Stimulated activated CD4-positive, alpha-beta T cell treated with anti-CD3 and anti-CD28 coated beads, Interleukin-4, amount 100 ng/mL, for 24 hours (primary cell): Measurements from ENCODE around the gene CLIC1.

Experiments
- DNase-seq: peaks from one replicate; pipeline ENCODE4 v3.0.0-alpha.2; 2020

Gene CLIC1

DNA sequence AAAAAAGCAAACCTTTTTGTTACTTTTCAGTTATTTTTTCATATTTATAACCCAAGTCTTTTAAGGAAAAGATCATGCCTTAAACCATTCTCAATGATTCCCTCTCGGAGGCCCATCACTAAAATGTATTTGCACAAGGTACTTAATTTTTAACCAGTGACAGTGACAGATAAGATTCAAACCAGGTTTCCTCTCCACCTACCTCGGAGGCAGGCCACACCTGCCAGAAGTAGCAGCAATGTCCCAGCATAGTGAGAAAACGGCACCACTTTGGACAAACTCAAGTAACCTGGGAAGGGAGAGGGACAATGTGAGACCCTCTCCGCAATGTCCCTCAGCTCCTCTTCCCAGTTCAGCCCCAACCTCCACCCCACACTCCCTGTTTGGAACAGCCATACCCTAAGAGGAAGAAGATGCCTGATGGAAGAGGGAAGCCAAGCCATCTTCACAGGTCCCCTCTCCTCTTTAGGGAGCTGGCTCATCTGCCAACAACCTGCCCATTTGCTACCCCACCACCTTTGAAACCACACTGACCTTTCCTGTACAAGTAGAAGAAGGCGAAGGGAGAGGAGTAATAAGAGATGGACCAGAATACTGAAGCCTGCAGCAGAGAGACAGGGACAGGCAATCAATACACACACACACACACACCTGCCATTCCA lies 35.5 kb downstream of the CLIC1 start:
- DNase-seq, result no peak

DNA sequence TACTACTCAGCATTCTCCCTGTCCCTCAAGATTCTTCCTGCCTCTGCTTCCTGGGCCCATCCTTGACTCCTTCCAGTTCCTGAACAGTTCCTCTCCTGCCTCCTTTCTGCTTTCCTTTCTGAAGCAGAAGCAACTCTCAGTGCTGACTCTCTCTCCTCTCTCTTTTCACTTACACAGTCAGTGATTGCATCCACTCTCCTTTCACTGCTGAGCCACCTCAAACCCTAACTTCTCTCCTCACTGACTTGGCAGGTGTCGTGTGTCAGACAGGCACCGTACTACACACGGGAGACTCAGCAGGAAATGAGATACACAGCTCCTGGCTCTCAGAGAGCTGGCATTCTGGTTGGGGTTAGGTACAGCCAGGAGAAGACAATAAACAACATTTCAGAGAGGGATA lies 38.8 kb downstream of the CLIC1 start:
- no peak for DNase-seq

DNA sequence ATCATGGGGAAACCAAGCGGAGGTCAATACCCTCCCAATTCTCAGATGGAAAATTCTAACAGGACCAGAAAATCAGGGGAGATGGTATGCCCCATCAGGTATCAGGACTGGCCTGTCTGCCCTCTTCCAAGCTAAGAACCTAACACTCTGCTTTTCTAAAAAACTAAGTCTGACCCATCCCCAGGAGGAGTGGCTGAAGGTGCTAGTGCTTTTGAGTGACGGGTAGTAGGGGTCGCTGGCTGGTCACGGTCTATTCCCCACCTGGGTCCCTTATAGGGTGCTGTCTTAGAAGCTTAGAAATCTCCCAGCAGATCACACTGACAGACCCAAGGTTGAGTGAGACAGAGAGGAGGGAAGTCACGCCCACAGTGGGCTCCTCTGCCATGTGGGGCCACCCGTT lies 42.8 kb downstream of the CLIC1 start:
- no peak for DNase-seq

DNA sequence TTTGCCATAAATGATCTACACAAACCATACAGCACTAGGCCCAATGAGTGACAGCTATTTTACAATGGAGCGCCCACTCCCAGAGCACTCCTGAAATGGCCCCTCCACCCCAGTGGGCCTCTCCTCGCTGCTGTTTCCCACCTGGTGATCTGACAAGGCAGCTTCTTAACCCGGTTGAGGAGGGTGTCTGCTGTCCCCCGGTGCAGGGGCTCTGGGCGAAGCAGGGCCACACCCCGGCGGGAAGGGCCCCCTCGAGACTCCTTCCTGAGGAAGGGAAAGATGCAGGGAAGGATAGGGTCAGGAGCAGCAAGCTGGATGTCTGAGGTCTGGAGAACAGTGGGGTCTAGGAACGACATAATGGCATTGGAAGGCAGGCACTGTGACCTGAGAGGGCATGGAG lies 43.4 kb downstream of the CLIC1 start:
- no peak for DNase-seq

DNA sequence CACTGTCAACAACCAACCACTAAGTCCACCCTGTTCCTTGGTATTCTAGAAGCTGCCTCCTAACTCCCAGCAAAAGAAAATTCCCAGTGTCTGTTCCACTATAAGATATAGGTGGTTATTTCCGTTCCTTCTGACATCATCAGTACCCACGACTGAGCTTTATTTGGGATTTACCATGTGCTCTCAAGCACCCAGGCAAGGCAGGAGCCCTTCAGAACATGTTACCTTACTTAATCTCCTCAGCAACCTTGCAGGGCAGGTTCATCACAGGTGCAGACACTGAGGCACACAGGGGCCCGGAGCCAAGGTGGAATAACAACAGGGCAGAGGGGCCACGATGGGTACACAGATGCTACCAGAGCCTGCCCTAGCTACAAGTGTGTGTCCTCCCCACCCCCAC lies 44.0 kb downstream of the CLIC1 start:
- no peak for DNase-seq

DNA sequence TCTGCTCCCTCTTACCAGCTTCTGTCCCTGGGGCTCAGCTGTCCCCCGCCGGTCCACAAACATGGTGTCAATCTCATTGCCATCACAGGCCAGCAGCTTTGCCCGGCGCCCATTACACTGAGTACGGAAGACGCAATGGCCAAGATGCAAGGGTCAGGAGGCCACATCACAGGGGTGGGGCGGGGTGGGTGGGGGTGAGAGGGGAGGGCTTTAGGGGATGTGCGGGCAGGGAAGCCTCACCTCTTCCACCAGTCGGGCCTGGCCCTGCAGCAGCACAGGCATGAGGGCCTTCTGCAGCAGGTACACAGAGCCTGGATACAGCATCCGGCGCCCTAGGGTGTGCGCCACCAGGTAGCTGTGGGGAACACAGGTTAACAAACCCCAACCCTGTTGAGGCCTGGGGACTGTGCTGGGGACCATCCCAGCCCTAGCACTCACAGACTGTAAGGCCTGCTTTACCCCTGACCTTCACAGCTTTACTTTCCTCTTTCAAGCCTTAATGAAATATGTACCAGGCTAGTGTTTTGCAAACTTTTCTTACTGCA lies 44.7 kb downstream of the CLIC1 start:
- DNase-seq, result no peak

DNA sequence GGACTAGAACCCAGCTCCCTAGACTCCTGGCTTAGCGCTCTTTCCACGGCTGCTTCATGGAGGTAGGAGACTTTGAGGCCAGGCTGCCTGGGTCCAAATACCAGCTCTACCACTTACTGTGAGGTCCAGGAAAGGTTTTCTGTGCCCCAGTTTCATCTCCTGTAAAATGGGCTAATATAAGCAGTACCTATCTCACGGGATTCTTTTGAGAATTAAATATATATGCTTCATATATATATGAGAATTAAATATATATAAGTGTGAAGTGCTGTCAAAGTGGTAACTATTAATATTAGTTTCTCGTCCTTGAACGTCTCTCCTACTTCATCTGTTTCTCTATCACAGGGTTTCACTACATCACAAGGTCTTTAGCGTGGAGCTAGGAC lies 45.3 kb downstream of the CLIC1 start:
- no peak for DNase-seq

DNA sequence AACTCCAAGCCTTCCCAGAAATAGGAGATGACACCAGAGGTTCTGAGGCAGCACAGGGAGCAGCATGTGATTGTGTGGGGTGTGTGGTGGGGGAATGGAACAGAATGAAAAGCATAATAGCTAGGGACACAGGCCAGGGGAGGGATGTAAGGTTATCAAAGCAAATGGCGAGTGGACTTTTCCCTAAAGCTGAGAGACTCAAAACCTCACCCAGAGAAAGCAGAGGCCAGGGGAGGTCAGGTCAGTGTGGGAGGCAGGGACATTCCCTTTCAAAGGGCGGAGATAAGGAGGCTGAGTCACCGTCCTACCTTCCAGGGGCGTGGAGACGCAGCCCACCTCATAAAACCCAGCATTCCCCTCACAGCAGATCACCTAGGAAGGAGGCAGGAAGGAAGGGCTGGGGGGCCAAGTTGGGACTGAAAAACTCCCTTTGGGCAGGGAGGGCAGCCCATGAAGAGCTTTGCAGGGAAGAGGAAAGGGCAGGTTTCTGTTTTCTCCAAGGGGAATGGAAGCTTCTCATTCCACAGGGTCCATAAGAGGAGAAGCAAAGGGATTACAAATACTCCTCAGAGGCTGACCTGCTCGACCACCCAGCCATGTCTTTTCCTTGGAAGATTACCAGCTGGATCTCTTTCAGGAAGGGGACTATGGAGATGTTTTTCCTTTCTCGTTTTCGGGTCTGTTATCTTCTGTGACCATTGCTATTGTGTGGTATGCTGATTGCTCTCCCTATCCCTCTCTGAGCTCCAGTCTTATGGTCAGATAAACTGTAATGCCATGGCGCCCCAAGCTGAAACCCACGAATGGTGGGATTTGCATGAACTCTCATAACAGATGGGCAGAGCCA lies 45.9 kb downstream of the CLIC1 start:
- no peak for DNase-seq

DNA sequence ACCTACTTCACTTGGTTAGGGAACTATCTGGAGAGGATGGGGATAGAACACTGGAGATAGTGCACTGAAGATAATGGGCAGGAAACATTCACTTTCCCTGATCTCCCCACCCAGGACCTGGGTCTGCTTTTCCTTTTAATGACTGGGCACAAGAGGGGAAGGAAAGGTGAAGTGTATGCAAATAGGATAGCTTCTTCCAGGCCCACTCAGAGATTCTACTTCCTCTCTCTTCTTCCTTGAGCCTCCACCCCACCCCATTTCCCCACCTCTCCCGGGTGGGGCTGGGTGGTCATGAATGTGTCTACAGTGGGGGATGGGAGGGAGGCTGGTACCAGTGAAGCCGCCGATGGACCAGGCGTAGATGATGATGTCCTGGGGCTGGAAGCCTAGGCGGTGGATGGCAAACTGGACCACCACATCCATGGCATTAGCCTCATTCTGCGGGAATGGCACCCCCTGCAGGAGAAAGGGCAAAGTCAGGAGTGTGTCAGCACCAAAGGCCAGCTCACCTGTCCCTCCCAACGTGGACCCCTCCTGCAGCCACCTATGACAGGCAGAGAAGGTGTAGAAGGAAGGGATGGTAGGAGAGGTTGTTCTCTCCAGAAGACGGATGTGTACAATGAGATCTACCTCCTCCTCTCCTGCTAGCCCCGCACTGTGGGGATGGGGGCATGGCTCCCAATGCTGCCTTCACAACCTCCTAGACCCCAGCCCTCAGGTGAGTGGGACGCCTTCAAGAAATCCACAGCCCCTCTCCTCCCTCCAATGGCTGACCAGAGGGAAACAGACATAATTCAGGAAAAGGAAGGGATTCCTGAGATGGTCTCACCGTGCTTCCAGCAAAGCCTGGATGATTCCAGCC lies 46.9 kb downstream of the CLIC1 start:
- DNase-seq, result no peak

DNA sequence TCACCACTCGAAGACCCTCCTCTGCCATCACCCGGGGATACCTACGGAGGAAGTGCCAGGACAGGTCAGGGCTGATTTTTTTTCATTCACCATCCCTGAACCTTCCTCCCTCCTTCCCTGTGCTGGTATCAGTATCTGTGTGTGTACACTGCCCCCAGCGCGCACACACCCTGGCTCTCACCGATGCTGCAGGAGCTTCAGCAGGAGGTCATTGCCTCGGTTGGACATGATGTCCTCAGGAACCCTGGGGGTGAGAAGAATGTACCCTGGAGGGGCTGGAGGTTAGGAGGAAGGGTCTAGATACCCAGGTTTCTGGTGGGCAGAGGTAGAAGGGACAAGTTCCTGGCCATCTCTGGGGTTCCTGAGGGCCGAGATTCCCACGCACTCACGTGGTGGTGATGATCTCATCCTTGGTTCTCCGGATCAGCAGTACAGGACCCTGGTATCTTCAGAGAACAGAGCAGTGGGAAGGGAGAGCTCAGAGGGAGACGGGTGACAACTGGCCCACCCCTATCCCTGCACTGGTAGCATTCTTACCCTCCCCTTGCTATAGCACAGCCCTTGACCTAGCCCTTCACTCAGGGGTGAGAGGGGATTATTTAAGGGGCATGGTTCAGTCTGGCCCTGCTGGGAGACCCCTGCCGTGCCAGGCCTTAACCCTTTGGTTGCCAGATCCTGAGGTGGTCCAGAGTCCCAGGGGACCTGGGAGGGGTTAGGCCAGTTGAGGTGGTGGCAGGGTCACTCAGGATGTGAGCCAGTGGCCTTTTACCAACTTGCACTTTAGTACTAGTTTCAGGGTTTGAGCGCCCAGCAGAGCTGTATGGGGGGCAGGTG lies 48.3 kb downstream of the CLIC1 start:
- no peak for DNase-seq

DNA sequence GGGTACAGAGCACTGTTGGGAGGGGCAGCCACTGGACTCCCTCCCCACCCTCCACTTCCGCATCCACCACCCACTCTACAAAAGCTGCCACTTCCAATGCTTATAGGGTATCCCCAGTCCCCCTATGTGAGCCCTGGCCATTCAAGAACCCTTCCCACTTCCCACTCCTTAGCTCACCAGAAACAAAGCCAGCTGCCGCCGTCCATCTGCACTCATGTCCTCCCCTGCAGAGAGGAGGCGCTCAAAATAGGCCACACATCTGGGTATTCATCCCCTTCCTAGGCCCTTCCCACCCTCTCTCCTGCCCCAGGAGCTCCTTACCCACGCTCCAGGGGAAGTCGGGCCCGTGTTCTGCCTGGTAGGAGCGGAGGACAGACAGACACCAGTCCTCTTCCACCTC lies 49.0 kb downstream of the CLIC1 start:
- DNase-seq, result no peak

DNA sequence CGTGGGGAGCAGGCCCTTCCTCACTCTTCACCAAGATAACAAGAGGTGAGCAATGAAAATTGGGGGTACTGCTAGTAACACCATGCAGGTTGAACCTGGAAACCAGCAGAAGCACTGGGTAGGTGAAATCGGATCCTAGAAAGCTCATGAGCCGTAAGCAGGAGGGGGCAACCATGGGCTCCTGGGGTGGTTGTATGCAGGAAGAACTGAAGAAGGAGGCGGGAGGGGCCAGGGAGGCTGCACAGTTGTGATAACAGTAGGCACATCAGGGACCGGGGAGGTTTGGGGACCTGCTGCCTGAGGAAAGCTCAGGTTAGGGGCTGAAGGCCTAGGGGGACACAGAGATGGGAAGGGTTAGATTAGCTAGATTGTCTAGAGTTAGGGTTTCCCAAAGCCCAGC lies 49.8 kb downstream of the CLIC1 start:
- no peak for DNase-seq

DNA sequence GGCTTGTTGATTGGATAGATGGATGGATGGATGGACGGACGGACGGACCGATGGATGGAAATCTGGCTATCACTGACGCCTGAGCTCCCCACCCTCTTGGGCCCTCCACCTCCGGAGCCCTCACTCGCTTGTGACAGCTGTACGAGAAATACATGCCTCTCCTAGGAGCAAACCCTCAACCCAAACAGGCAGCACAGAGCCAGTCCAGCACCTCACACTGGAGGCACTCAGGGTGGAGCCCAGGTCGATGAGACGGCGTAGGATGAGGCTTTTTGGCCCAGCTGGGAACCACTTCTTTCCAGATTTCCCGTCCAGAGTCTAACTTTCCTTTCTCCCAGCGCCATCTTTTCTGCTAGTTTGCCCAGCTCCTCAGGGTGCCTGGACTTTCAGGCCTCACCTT lies 52.7 kb downstream of the CLIC1 start:
- no peak for DNase-seq

DNA sequence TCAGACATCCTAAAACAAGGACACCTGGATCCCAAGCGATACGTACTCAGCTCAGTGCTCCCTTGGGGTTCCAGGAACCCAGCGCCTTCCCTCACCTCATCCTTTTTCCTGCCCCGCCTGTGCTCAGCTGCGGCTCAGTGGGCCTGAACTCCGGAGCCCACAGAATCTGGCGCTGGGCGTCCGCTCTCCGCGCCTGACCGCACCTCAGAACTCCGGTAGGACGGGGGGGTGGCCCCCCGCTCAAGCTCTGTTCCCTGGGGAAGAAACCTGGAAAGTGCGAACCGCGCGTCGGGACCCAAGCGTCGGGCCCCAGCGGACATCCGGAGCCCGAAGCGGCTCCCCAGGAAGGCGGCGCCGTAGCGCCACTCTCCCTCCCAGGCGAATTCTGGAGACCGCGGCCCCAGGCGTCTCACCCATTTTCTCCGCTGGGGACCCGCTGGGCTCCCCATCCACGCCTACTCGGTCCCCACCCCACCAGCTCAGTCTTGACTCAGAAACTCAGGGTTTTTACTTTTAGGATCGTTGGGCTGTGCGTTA lies 55.1 kb downstream of the CLIC1 start:
- DNase-seq, result peak; percentile 48
